Mucosa of rectum (tissue), 2 donors: ENCODE data around the gene COLEC12.
"Not testable (repeated sequence)": the region's sequence is repeated elsewhere in the genome, so short reads cannot be mapped to it uniquely, and the experiment has no call there.

ENCODE experiments used
- H3K27ac ChIP-seq, 2 donors: one replicate each; pipeline ENCODE4 v1.7.0; 2013; ENCODE audit warnings: inconsistent platforms in 2 of 2, low read depth in 2 of 2, low read length in 2 of 2
- H3K27me3 ChIP-seq, 2 donors: one replicate each; pipeline ENCODE4 v1.7.0; 2013; ENCODE audit warnings: low read length in 2 of 2; ENCODE audit not compliant: control insufficient read depth in 2 of 2, insufficient read depth in 2 of 2
- H3K36me3 ChIP-seq, 2 donors: one replicate each; pipeline ENCODE4 v1.7.0; 2013; ENCODE audit warnings: low read length in 2 of 2; ENCODE audit not compliant: control insufficient read depth in 2 of 2, insufficient read depth in 2 of 2
- H3K4me1 ChIP-seq, 2 donors: one replicate each; pipeline ENCODE4 v1.7.0; 2013; ENCODE audit warnings: low read length in 2 of 2, mild to moderate bottlenecking in 1 of 2; ENCODE audit not compliant: control insufficient read depth in 2 of 2, insufficient read depth in 2 of 2
- H3K4me3 ChIP-seq, 2 donors: one replicate each; pipeline ENCODE4 v1.7.0; 2013; ENCODE audit warnings: low read length in 2 of 2
- H3K9ac ChIP-seq, 2 donors: one replicate each; pipeline ENCODE4 v1.7.0; 2013; ENCODE audit warnings: low read length in 2 of 2, low read depth in 1 of 2, mild to moderate bottlenecking in 1 of 2
- H3K9me3 ChIP-seq, 2 donors: one replicate each; pipeline ENCODE4 v1.7.0; 2013; ENCODE audit warnings: low read length in 2 of 2; ENCODE audit not compliant: control insufficient read depth in 2 of 2
- donor health status: healthy.
- donor health status: Normal muscosa, but diverticular disease.

Gene COLEC12

DNA sequence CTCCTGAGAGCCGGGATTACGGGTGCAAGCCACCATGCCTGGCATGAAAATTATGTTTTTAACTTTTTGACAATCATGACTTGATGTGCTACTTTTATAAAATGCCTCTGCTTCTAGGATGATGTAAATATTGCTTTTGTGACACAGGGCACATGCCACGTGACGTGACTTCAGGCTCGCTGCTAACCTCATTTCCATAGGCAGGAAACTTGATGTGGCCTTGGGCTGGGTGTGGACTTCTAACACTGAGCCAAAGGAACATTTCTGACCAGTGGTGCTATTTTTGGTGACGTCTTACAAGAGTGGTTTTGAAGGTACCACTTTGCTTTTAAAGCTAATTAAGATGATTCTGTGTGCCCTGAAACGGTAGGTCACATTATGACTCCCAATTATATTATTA lies 198.4 kb downstream of the COLEC12 start:
- H3K4me1 ChIP-seq, result no peaks in the 10 kb centered on the region
- no peaks in the 10 kb centered on the region for H3K36me3 ChIP-seq
- peaks cover 0 to 2% of the 10 kb centered on the region in 2 donors for H3K27me3 ChIP-seq
- no peak overlapping the region for H3K4me3 ChIP-seq
- no peak overlapping the region for H3K27ac ChIP-seq
- no peaks in the 10 kb centered on the region for H3K9me3 ChIP-seq
- no peak overlapping the region for H3K9ac ChIP-seq

GRCh38 chr18:297936-298335 lies 202.6 kb downstream of the COLEC12 start:
- Histone ChIP-seq H3K36me3 (no peaks in the 10 kb centered on the region), H3K27ac (no peak overlapping the region), H3K4me3 (no peak overlapping the region)

DNA sequence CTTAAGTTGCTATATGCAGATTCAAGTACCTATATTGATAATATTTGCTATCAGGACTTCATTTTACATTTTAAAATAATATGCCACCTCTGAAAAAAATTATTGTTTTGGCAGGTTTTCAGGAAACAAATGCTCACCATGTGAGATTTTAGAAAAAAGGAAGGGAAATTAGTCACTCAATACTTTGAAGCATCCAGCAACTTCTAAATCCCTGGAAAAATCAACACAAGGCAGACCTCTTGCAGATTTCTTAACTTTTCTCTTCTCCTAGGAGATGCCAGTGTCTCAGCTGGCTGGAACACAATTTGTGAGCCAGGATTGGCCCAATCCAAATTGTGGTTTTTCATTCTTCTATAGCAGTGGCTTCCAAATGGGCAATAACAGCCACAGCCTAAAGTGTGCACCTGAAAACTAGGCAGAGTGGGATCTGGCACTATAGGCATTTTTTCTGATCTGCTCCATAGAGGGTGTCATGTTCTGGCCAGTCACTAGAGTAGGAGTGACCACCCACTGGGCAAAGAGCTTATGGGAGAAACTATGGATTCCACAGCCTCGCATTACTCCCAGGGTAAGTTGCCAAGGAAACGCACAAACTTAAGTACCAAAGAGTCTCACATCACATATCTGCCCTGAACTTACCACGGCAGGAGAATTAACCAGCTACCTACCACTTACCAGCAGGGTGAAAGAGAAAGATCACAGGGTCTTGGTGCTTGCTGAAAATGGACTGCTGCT lies 204.6 kb downstream of the COLEC12 start:
- no peaks in the 10 kb centered on the region for H3K9me3 ChIP-seq
- H3K27ac ChIP-seq, result no peak overlapping the region
- no peak overlapping the region for H3K4me3 ChIP-seq
- peaks cover 0 to 2% of the 10 kb centered on the region in 2 donors for H3K27me3 ChIP-seq
- H3K36me3 ChIP-seq, result no peaks in the 10 kb centered on the region
- H3K4me1 ChIP-seq, result no peaks in the 10 kb centered on the region
- H3K9ac ChIP-seq, result no peak overlapping the region

More at GRCh38 chr18:297936-298335, 202.6 kb downstream of the COLEC12 start:
- H3K4me1 ChIP-seq, result no peaks in the 10 kb centered on the region
- H3K27me3 ChIP-seq, result peaks cover 0 to 2% of the 10 kb centered on the region in 2 donors
- H3K9me3 ChIP-seq, result no peaks in the 10 kb centered on the region
- H3K9ac ChIP-seq, result no peak overlapping the region

DNA sequence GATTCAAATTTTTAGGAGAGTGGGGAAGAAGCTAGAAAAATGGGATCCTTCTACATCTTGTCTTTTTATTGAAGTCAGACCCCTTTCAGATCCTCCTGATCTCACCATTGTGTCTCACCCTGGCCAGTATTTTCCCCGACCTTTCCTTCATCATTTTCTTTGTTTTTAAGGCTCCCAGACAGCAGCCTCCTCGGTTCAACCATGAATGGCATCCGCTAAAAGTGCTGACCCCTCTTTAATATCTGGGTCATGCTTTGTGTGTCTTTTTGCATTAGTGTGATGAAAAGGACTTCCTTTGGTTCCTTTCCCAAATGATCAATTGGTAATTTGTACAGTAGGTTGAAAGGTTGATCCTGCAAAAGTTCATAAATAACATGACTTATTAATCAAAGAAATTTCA lies 205.9 kb downstream of the COLEC12 start:
- peaks cover 0 to 2% of the 10 kb centered on the region in 2 donors for H3K27me3 ChIP-seq
- H3K27ac ChIP-seq, result no peak overlapping the region
- H3K4me3 ChIP-seq, result no peak overlapping the region
- no peaks in the 10 kb centered on the region for H3K4me1 ChIP-seq
- no peaks in the 10 kb centered on the region for H3K9me3 ChIP-seq
- H3K36me3 ChIP-seq, result no peaks in the 10 kb centered on the region
- H3K9ac ChIP-seq, result no peak overlapping the region

- H3K9ac ChIP-seq, result no peak overlapping the region
- H3K36me3 ChIP-seq, result no peaks in the 10 kb centered on the region
- no peak overlapping the region for H3K4me3 ChIP-seq
- no peaks in the 10 kb centered on the region for H3K9me3 ChIP-seq
- no peak overlapping the region for H3K27ac ChIP-seq
- no peaks in the 10 kb centered on the region for H3K4me1 ChIP-seq
- no peaks in the 10 kb centered on the region for H3K27me3 ChIP-seq
These were observed 207.0 kb downstream of the COLEC12 start for GRCh38 chr18:293536-293935.

GRCh38 chr18:292271-292670 lies 208.2 kb downstream of the COLEC12 start:
- H3K9ac ChIP-seq, result no peak overlapping the region
- H3K27ac ChIP-seq, result no peak overlapping the region
- no peaks in the 10 kb centered on the region for H3K9me3 ChIP-seq
- H3K27me3 ChIP-seq, result no peaks in the 10 kb centered on the region
- H3K36me3 ChIP-seq, result no peaks in the 10 kb centered on the region
- no peak overlapping the region for H3K4me3 ChIP-seq
- H3K4me1 ChIP-seq, result no peaks in the 10 kb centered on the region

DNA sequence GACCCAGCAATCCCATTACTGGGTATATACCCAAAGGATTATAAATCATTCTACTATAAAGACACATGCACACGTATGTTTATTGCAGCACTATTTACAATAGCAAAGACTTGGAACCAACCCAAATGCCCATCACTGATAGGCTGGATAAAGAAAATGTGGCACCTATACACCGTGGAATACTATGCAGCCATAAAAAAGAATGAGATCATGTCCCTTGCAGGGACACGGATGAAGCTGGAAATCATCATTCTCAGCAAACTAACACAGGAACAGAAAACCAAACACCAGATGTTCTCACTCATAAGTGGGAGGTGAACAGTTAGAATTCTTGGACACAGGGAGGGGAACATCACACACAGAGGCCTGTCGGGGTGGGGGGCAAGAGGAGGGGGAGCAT lies 210.5 kb downstream of the COLEC12 start:
- not testable (repeated sequence) for H3K27me3 ChIP-seq, H3K36me3 ChIP-seq, H3K27ac ChIP-seq, H3K9me3 ChIP-seq, H3K9ac ChIP-seq, H3K4me1 ChIP-seq, H3K4me3 ChIP-seq

GRCh38 chr18:289026-289425 lies 211.5 kb downstream of the COLEC12 start:
- H3K9ac ChIP-seq, result no peak overlapping the region
- H3K9me3 ChIP-seq, result no peaks in the 10 kb centered on the region
- no peaks in the 10 kb centered on the region for H3K4me1 ChIP-seq
- H3K4me3 ChIP-seq, result no peak overlapping the region
- no peaks in the 10 kb centered on the region for H3K27me3 ChIP-seq
- no peaks in the 10 kb centered on the region for H3K36me3 ChIP-seq
- H3K27ac ChIP-seq, result no peak overlapping the region

DNA sequence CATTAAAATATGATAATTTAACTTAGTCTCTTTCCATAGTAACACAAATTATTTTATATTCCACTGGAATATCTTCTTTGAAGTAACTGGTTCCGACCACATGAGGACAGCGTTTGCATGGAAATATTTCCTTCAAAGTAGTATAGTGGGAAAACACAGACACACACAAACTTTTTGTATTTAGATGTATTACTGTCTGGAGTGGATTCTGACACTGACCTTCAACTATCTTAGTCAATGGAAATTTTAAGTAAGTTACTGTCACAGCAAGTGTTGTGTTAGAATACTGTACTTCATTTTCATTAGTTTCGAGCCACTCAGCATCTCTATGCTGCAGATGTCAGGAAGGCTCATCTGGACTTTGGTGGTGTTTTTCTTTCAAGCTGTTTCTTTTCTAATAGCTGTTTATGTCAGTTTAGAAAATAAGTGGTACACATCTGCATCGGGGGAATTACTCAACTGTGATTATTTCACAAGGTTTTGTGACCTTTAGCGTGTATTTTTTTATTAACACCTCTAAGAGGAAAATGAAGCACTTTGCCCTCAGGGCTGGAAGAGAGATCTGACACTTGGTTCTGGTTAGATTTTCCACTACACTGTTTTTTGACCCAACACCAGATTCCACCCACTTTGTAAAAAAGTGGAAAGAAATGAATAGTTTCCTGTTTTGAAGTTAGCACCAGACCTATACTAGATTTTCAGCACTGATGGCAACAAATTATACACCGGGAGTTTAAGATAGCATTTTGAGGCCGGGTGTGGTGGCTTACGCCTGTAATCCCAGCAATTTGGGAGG lies 213.8 kb downstream of the COLEC12 start:
- Histone ChIP-seq H3K9me3 (no peaks in the 10 kb centered on the region), H3K4me3 (no peak overlapping the region), H3K27me3 (no peaks in the 10 kb centered on the region), H3K27ac (no peak overlapping the region), H3K36me3 (no peaks in the 10 kb centered on the region), H3K9ac (no peak overlapping the region), H3K4me1 (no peaks in the 10 kb centered on the region)

DNA sequence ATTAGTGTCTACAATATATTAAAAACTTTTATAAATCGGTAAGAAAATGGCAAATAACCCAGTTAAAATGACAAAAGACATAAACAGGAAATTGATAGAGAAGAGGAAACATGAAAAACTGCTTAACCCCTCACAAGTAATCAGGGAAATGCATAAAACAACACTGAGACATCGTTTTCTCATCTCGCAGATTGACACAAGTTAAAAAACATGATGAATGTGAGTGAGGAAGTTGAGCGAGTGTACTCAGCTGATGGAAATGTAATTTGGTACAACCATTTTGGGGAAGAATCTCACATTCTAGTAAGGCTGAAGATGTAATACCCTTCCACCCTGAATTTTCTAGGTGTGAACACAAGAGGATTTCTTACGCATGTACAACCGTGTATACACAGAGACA lies 214.7 kb downstream of the COLEC12 start:
- Histone ChIP-seq H3K4me1 (no peaks in the 10 kb centered on the region), H3K9me3 (no peaks in the 10 kb centered on the region), H3K4me3 (no peak overlapping the region), H3K27ac (no peak overlapping the region), H3K27me3 (no peaks in the 10 kb centered on the region), H3K36me3 (no peaks in the 10 kb centered on the region), H3K9ac (no peak overlapping the region)
